Activated CD8-positive, alpha-beta T cell treated with anti-CD3 and anti-CD28 coated beads for 36 hours (primary cell): ENCODE data around the gene LRWD1. TPM values are rescaled to one million over a fixed set of nuclear protein-coding genes. Genes with fewer than 3 reads are reported as not detected.

Experiments used
- ATAC-seq: fragments of 200-7000 bp; cut with Tn5 transposase; one replicate; pipeline ENCODE4 v1.10.0; 2021; ENCODE audit warnings: mild to moderate bottlenecking, moderate library complexity
- CTCF ChIA-PET: fragments of 350-600 bp; sonication (Branson Sonifier 250); formaldehyde crosslinking; loops from one replicate; lab custom pipeline; 2021; ENCODE audit warnings: antibody characterized with exemption; lab: Charles Lee
- POLR2A ChIA-PET: fragments of 350-600 bp; sonication (Branson Sonifier 250); formaldehyde crosslinking; loops from one replicate; lab custom pipeline; 2021; ENCODE audit warnings: antibody characterized with exemption; lab: Charles Lee
- DNase-seq: peaks from one replicate; pipeline ENCODE4 v3.0.0-alpha.2; 2020
- H3K27ac Mint-ChIP-seq: one replicate; pipeline ENCODE4 v1.8.0; 2021; ENCODE audit warnings: mild to moderate bottlenecking, mixed read lengths
- H3K27me3 Mint-ChIP-seq: one replicate; pipeline ENCODE4 v1.8.0; 2021; ENCODE audit warnings: mixed read lengths
- H3K36me3 Mint-ChIP-seq: one replicate; pipeline ENCODE4 v1.8.0; 2021; ENCODE audit warnings: low read depth, mixed read lengths
- H3K4me1 Mint-ChIP-seq: one replicate; pipeline ENCODE4 v1.8.0; 2021; ENCODE audit warnings: low read depth, mixed read lengths
- H3K4me3 Mint-ChIP-seq: one replicate; pipeline ENCODE4 v1.8.0; 2021; ENCODE audit warnings: mild to moderate bottlenecking, moderate library complexity, mixed read lengths
- H3K9me3 Mint-ChIP-seq: one replicate; pipeline ENCODE4 v1.8.0; 2021; ENCODE audit warnings: mixed read lengths
- CTCF ChIP-seq: fragments of 200-600 bp; IDR thresholded peaks from one replicate; pipeline ENCODE4 v1.8.0; 2022; ENCODE audit warnings: antibody characterized with exemption, mild to moderate bottlenecking
- intact Hi-C: fragments of 100-400 bp; cut with micrococcal nuclease; formaldehyde crosslinking; loops from one replicate; pipeline ENCODE4 v1.10.0; 2022
- total RNA-seq, 2 experiments: library from RNA; stranded (reverse); gene quantifications; one replicate each; pipeline ENCODE4 v1.2.3, GENCODE V29; 2021

LRWD1 gene
- total RNA-seq, 2 experiments from 2014 or later = 12.3 to 12.7 TPM

GRCh38 chr7:102418592-102418991 lies 46.2 kb upstream of the LRWD1 start:
- Mint-ChIP-seq H3K9me3 (no peaks in the 10 kb centered on the region), H3K36me3 (peaks cover 50% of the 10 kb centered on the region), H3K27ac (peak overlapping the region; percentile 65), H3K27me3 (no peaks in the 10 kb centered on the region), H3K4me1 (peaks cover 58% of the 10 kb centered on the region), H3K4me3 (no peak overlapping the region)
- TF ChIP-seq CTCF = no peak
- intact Hi-C loops = no loop called here
- ChIA-PET POLR2A (interaction anchor here (13.4 kb wide), 1 partner anchor 10 kb away, joined by 147 read pairs; the partner anchor contains the start of gene ORAI2), CTCF (interaction anchor here (0.7 to 4.0 kb wide), 3 partner anchors 8 to 46 kb away, joined by 3 to 18 read pairs (median 4); partner anchors contain the start of gene ALKBH4)
- DNase-seq (no peak), ATAC-seq (no peak)

GRCh38 chr7:102421706-102422240 lies 43.0 kb upstream of the LRWD1 start:
- no peak for TF ChIP-seq CTCF
- H3K4me3 Mint-ChIP-seq = no peak overlapping the region
- H3K27ac Mint-ChIP-seq = no peak overlapping the region
- H3K27me3 Mint-ChIP-seq = no peaks in the 10 kb centered on the region
- intact Hi-C loops = no loop called here
- peaks cover 44% of the 10 kb centered on the region for H3K36me3 Mint-ChIP-seq
- H3K4me1 Mint-ChIP-seq = peaks cover 67% of the 10 kb centered on the region
- ChIA-PET POLR2A (no interaction called here), CTCF (interaction anchor here (0.6 to 7.1 kb wide), 2 partner anchors 11 to 1873 kb away, joined by 3 to 38 read pairs; no protein-coding TSS in a partner anchor)
- no peaks in the 10 kb centered on the region for H3K9me3 Mint-ChIP-seq
- DNase-seq (no peak), ATAC-seq (no peak)

GRCh38 chr7:102424129-102424551 lies 40.6 kb upstream of the LRWD1 start:
- no peak for ATAC-seq
- POLR2A ChIA-PET = interaction anchor here (0.7 to 12.1 kb wide), 3 partner anchors 8 to 27 kb away, joined by 4 to 147 read pairs (median 24); partner anchors contain the start of gene PRKRIP1

GRCh38 chr7:102424787-102425218 lies 40.0 kb upstream of the LRWD1 start:
- Mint-ChIP-seq H3K27me3 (no peaks in the 10 kb centered on the region), H3K4me1 (peaks cover 70% of the 10 kb centered on the region), H3K9me3 (no peaks in the 10 kb centered on the region), H3K4me3 (no peak overlapping the region), H3K36me3 (peaks cover 44% of the 10 kb centered on the region), H3K27ac (peak overlapping the region; percentile 98)
- TF ChIP-seq CTCF = no peak
- no peak for ATAC-seq
- intact Hi-C loops = no loop called here
- ChIA-PET POLR2A (interaction anchor here (0.9 to 12.1 kb wide), 4 partner anchors 10 to 28 kb away, joined by 3 to 147 read pairs (median 14); partner anchors contain the start of gene PRKRIP1), CTCF (interaction anchor here (1.5 to 7.1 kb wide), 3 partner anchors 14 to 42 kb away, joined by 4 to 38 read pairs (median 15); no protein-coding TSS in a partner anchor)
- DNase-seq = no peak

More at GRCh38 chr7:102424129-102424551, 40.6 kb upstream of the LRWD1 start:
- DNase-seq = no peak
- CTCF ChIA-PET = interaction anchor here (1.3 to 7.1 kb wide), 3 partner anchors 13 to 43 kb away, joined by 4 to 38 read pairs (median 4); no protein-coding TSS in a partner anchor
- H3K36me3 Mint-ChIP-seq = peaks cover 43% of the 10 kb centered on the region
- TF ChIP-seq CTCF = no peak
- H3K27ac Mint-ChIP-seq = peak overlapping the region; percentile 98
- no peak overlapping the region for H3K4me3 Mint-ChIP-seq
- H3K9me3 Mint-ChIP-seq = no peaks in the 10 kb centered on the region
- peaks cover 68% of the 10 kb centered on the region for H3K4me1 Mint-ChIP-seq
- no peaks in the 10 kb centered on the region for H3K27me3 Mint-ChIP-seq
- intact Hi-C loops = no loop called here
